Measurements from ENCODE around the gene ITGA8. TPM values are rescaled to one million over a fixed set of nuclear protein-coding genes. Genes with fewer than 3 reads are reported as not detected.
A peak's percentile ranks its signal among the peaks of the same experiment; 100 is the strongest.

ITGA8 gene
- total RNA-seq, 2 experiments from 2014 or later: not detected

- CTCF ChIA-PET: no interaction called here
- H3K9me3 Mint-ChIP-seq: no peaks in the 10 kb centered on the region
- H3K4me3 Mint-ChIP-seq: no peak overlapping the region
- no peak overlapping the region for H3K27ac Mint-ChIP-seq
- POLR2A ChIA-PET: no interaction called here
- H3K4me1 Mint-ChIP-seq: no peaks in the 10 kb centered on the region
- H3K27me3 Mint-ChIP-seq: peaks cover 3% of the 10 kb centered on the region
- peak; percentile 60 for DNase-seq
- no peaks in the 10 kb centered on the region for H3K36me3 Mint-ChIP-seq (ENCODE audit: low read depth)
These were observed 24.6 kb upstream of the ITGA8 start for GRCh38 chr10:15744217-15744865.

GRCh38 chr10:15743443-15743842 is 23.7 kb upstream of the ITGA8 start:
- no peak for DNase-seq
- H3K9me3 Mint-ChIP-seq: no peaks in the 10 kb centered on the region
- H3K36me3 Mint-ChIP-seq (ENCODE audit: low read depth): no peaks in the 10 kb centered on the region
- no peak overlapping the region for H3K27ac Mint-ChIP-seq
- CTCF ChIA-PET: interaction anchor here (1.1 kb wide), 1 partner anchor 71 kb away, joined by 3 read pairs; no protein-coding TSS in a partner anchor
- POLR2A ChIA-PET: no interaction called here
- no peak overlapping the region for H3K4me3 Mint-ChIP-seq
- H3K27me3 Mint-ChIP-seq: peaks cover 3% of the 10 kb centered on the region
- no peaks in the 10 kb centered on the region for H3K4me1 Mint-ChIP-seq

- Mint-ChIP-seq H3K27me3 (peaks cover 3% of the 10 kb centered on the region), H3K36me3 (ENCODE audit: low read depth) (no peaks in the 10 kb centered on the region), H3K4me3 (no peak overlapping the region), H3K9me3 (no peaks in the 10 kb centered on the region), H3K27ac (no peak overlapping the region), H3K4me1 (no peaks in the 10 kb centered on the region)
- ChIA-PET POLR2A (no interaction called here), CTCF (interaction anchor here (1.1 kb wide), 1 partner anchor 71 kb away, joined by 3 read pairs; no protein-coding TSS in a partner anchor)
- no peak for DNase-seq
These were observed 23.1 kb upstream of the ITGA8 start for GRCh38 chr10:15742836-15743235.

GRCh38 chr10:15742102-15742501 is 22.4 kb upstream of the ITGA8 start:
- ChIA-PET CTCF (no interaction called here), POLR2A (no interaction called here)

GRCh38 chr10:15741581-15741980 is 21.9 kb upstream of the ITGA8 start:
- Mint-ChIP-seq H3K9me3 (no peaks in the 10 kb centered on the region), H3K4me1 (no peaks in the 10 kb centered on the region), H3K27me3 (peaks cover 3% of the 10 kb centered on the region), H3K36me3 (ENCODE audit: low read depth) (no peaks in the 10 kb centered on the region), H3K27ac (no peak overlapping the region), H3K4me3 (no peak overlapping the region)
- no peak for DNase-seq
- POLR2A ChIA-PET: no interaction called here
- CTCF ChIA-PET: no interaction called here

More at GRCh38 chr10:15742102-15742501, 22.4 kb upstream of the ITGA8 start:
- Mint-ChIP-seq H3K4me1 (no peaks in the 10 kb centered on the region), H3K27me3 (peaks cover 3% of the 10 kb centered on the region), H3K27ac (no peak overlapping the region), H3K36me3 (ENCODE audit: low read depth) (no peaks in the 10 kb centered on the region), H3K9me3 (no peaks in the 10 kb centered on the region), H3K4me3 (no peak overlapping the region)
- no peak for DNase-seq

GRCh38 chr10:15740261-15740660 is 20.5 kb upstream of the ITGA8 start:
- no peak overlapping the region for H3K27ac Mint-ChIP-seq
- DNase-seq: no peak
- no peaks in the 10 kb centered on the region for H3K9me3 Mint-ChIP-seq
- H3K27me3 Mint-ChIP-seq: peaks cover 3% of the 10 kb centered on the region
- no peak overlapping the region for H3K4me3 Mint-ChIP-seq
- no peaks in the 10 kb centered on the region for H3K36me3 Mint-ChIP-seq (ENCODE audit: low read depth)
- no peaks in the 10 kb centered on the region for H3K4me1 Mint-ChIP-seq
- POLR2A ChIA-PET: no interaction called here
- CTCF ChIA-PET: interaction anchor here (1.2 kb wide), 1 partner anchor 18 kb away, joined by 3 read pairs; no protein-coding TSS in a partner anchor

GRCh38 chr10:15739254-15739970 is 19.7 kb upstream of the ITGA8 start:
- H3K9me3 Mint-ChIP-seq: no peaks in the 10 kb centered on the region
- peaks cover 3% of the 10 kb centered on the region for H3K27me3 Mint-ChIP-seq
- ChIA-PET POLR2A (no interaction called here), CTCF (interaction anchor here (1.2 kb wide), 1 partner anchor 19 kb away, joined by 3 read pairs; no protein-coding TSS in a partner anchor)
- no peak overlapping the region for H3K4me3 Mint-ChIP-seq
- DNase-seq: no peak
- H3K27ac Mint-ChIP-seq: no peak overlapping the region
- H3K4me1 Mint-ChIP-seq: no peaks in the 10 kb centered on the region
- H3K36me3 Mint-ChIP-seq (ENCODE audit: low read depth): no peaks in the 10 kb centered on the region

- no peaks in the 10 kb centered on the region for H3K9me3 Mint-ChIP-seq
- no peak for DNase-seq
- H3K4me3 Mint-ChIP-seq: no peak overlapping the region
- POLR2A ChIA-PET: no interaction called here
- no peak overlapping the region for H3K27ac Mint-ChIP-seq
- CTCF ChIA-PET: no interaction called here
- H3K27me3 Mint-ChIP-seq: peaks cover 3% of the 10 kb centered on the region
- H3K4me1 Mint-ChIP-seq: no peaks in the 10 kb centered on the region
- H3K36me3 Mint-ChIP-seq (ENCODE audit: low read depth): no peaks in the 10 kb centered on the region
These were observed 18.7 kb upstream of the ITGA8 start for GRCh38 chr10:15738270-15738925.

- H3K27ac Mint-ChIP-seq: no peak overlapping the region
- H3K9me3 Mint-ChIP-seq: no peaks in the 10 kb centered on the region
- DNase-seq: no peak
- H3K27me3 Mint-ChIP-seq: peaks cover 4% of the 10 kb centered on the region
- CTCF ChIA-PET: no interaction called here
- H3K4me1 Mint-ChIP-seq: no peaks in the 10 kb centered on the region
- no peaks in the 10 kb centered on the region for H3K36me3 Mint-ChIP-seq (ENCODE audit: low read depth)
- no peak overlapping the region for H3K4me3 Mint-ChIP-seq
- POLR2A ChIA-PET: no interaction called here
These were observed 17.9 kb upstream of the ITGA8 start for GRCh38 chr10:15737656-15738055.

- no peak overlapping the region for H3K27ac Mint-ChIP-seq
- no peak for DNase-seq
- no peaks in the 10 kb centered on the region for H3K36me3 Mint-ChIP-seq (ENCODE audit: low read depth)
- no peak overlapping the region for H3K4me3 Mint-ChIP-seq
- peaks cover 6% of the 10 kb centered on the region for H3K27me3 Mint-ChIP-seq
- CTCF ChIA-PET: no interaction called here
- POLR2A ChIA-PET: no interaction called here
- H3K4me1 Mint-ChIP-seq: no peaks in the 10 kb centered on the region
- no peaks in the 10 kb centered on the region for H3K9me3 Mint-ChIP-seq
These were observed 16.0 kb upstream of the ITGA8 start for GRCh38 chr10:15735763-15736162.

GRCh38 chr10:15730341-15730740 is 10.6 kb upstream of the ITGA8 start:
- ChIA-PET CTCF (no interaction called here), POLR2A (no interaction called here)
- H3K4me1 Mint-ChIP-seq: no peaks in the 10 kb centered on the region
- DNase-seq: no peak
- no peaks in the 10 kb centered on the region for H3K36me3 Mint-ChIP-seq (ENCODE audit: low read depth)
- H3K27ac Mint-ChIP-seq: no peak overlapping the region
- no peaks in the 10 kb centered on the region for H3K9me3 Mint-ChIP-seq
- no peak overlapping the region for H3K4me3 Mint-ChIP-seq
- H3K27me3 Mint-ChIP-seq: peaks cover 6% of the 10 kb centered on the region

- no peak for DNase-seq
- ChIA-PET CTCF (interaction anchor here (0.6 kb wide), 2 partner anchors 43 to 413 kb away, joined by 3 to 4 read pairs; no protein-coding TSS in a partner anchor), POLR2A (no interaction called here)
- H3K27ac Mint-ChIP-seq: no peak overlapping the region
- peaks cover 8% of the 10 kb centered on the region for H3K27me3 Mint-ChIP-seq
- no peaks in the 10 kb centered on the region for H3K9me3 Mint-ChIP-seq
- no peak overlapping the region for H3K4me3 Mint-ChIP-seq
- no peaks in the 10 kb centered on the region for H3K4me1 Mint-ChIP-seq
- no peaks in the 10 kb centered on the region for H3K36me3 Mint-ChIP-seq (ENCODE audit: low read depth)
These were observed 10.2 kb upstream of the ITGA8 start for GRCh38 chr10:15729890-15730289.

GRCh38 chr10:15726042-15726441 is 6.3 kb upstream of the ITGA8 start:
- ChIA-PET POLR2A (no interaction called here), CTCF (no interaction called here)
- H3K27me3 Mint-ChIP-seq: peaks cover 13% of the 10 kb centered on the region
- no peak overlapping the region for H3K27ac Mint-ChIP-seq
- no peak for DNase-seq
- H3K4me1 Mint-ChIP-seq: no peaks in the 10 kb centered on the region
- no peak overlapping the region for H3K4me3 Mint-ChIP-seq
- H3K36me3 Mint-ChIP-seq (ENCODE audit: low read depth): no peaks in the 10 kb centered on the region
- no peaks in the 10 kb centered on the region for H3K9me3 Mint-ChIP-seq
